Peyer's patch (tissue), 4 donors: ENCODE results near the gene TNFRSF11A.

Source experiments
- CTCF ChIP-seq, 6 experiments: fragments of 450-650 bp in 4 of 6; fragments of 200-600 bp in 2 of 6; sonication (generic) in 1 of 6; IDR thresholded peaks; one replicate each; pipeline ENCODE4 v1.5.1; 2017 to 2019; ENCODE audit warnings: antibody characterized with exemption in 6 of 6, mild to moderate bottlenecking in 3 of 6, moderate library complexity in 1 of 6
- POLR2A ChIP-seq, 2 donors: fragments of 450-650 bp; IDR thresholded peaks; one replicate each; pipeline ENCODE4 v1.5.1; 2017; ENCODE audit warnings: antibody characterized with exemption in 2 of 2, mild to moderate bottlenecking in 2 of 2, moderate library complexity in 2 of 2

- TF ChIP-seq CTCF (IDR thresholded peaks at IDR 0.05), result no peak
- no peak for TF ChIP-seq POLR2A (IDR thresholded peaks at IDR 0.05)
Measured at GRCh38 chr18:62277045-62277444, 48.1 kb upstream of the TNFRSF11A start.
